ENCODE data around the gene GATA3.

Gene GATA3

DNA sequence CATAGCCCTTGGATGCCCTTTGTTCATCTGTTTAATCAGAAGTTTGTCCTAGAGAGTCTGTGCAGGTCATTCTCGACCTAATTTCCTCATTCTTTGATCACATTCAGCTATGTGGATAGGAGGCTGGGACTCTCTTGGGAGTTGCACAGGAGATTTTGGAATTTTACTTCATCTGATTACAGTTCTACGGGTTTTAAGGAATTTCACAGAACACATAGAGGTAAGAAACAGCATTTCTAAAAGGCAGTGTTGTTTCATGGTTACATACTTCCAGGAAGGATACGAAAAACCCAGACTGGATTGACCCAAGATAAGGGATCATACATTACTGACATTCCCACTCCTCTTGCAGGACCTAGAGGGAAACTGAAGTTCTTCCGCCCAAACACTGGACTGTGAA, 45.9 kb downstream of the GATA3 start:
- no peak for DNase-seq (ENCODE audit: low read depth)

- no peak for DNase-seq (ENCODE audit: low read depth)
Measured at GRCh38 chr10:8102708-8103401, 48.4 kb downstream of the GATA3 start.

- no peak for DNase-seq (ENCODE audit: low read depth)
Measured at GRCh38 chr10:8103543-8103942, 49.1 kb downstream of the GATA3 start.

DNA sequence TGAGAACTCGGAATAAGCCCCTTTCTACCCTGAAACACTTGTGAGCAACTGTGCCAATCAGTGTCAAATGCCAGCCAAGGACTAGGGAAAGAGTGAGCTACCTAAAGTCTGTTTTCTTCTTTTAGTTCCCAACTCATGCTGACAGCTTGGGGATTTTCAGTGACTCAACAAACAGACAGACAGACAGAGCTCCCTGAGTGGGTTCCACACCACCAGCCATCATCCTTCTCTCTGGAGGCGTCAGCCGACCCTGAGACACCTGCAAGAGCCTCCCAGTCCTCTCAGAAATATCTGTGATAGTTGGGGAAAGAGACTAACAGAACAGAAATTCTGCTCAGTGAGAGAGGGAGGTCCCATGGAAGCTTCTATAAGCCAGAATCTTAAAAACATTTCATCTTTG, 49.5 kb downstream of the GATA3 start:
- DNase-seq (ENCODE audit: low read depth), result no peak

- DNase-seq (ENCODE audit: low read depth), result no peak
Measured at GRCh38 chr10:8104721-8105120, 50.2 kb downstream of the GATA3 start.

DNA sequence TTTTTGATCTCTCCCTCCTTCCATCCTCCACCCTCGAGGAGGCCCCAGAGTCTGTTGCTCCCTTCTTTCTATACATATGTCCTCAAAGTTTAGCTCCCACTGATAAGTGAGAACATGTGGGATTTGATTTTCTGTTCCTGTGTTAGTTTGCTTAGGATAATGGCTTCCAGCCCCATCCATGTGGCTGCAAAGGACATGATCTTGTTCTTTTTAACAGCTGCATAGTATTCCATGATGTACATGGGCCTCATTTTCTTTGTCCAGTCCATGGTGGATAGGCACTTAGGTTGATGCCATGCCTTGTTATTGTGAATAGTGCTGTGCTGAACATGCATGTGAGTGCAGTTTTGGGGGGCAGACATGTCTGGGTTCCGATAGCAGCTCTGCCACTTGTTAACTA, 51.4 kb downstream of the GATA3 start:
- no peak for DNase-seq (ENCODE audit: low read depth)

GRCh38 chr10:8112230-8112905, 57.9 kb downstream of the GATA3 start:
- no peak for DNase-seq (ENCODE audit: low read depth)

DNA sequence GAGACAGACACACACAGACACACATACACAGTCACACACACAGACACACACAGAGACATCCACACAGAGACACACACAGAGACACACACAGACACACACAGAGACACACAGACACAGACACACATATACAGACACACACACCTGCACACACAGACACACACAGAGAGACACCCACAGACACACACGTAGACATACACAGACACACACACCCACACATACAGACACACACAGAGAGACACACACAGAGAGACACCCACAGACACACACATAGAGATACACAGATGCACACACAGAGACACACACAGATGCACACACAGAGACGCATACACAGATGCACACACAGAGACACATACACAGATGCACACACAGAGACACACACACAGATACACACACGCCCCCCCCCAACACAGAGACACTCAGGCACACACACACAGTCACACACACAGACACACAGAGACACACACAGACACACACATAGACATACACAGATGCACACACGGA, 58.5 kb downstream of the GATA3 start:
- DNase-seq (ENCODE audit: low read depth), result no peak

- DNase-seq (ENCODE audit: low read depth), result no peak
Measured at GRCh38 chr10:8113616-8114015, 59.1 kb downstream of the GATA3 start.

DNA sequence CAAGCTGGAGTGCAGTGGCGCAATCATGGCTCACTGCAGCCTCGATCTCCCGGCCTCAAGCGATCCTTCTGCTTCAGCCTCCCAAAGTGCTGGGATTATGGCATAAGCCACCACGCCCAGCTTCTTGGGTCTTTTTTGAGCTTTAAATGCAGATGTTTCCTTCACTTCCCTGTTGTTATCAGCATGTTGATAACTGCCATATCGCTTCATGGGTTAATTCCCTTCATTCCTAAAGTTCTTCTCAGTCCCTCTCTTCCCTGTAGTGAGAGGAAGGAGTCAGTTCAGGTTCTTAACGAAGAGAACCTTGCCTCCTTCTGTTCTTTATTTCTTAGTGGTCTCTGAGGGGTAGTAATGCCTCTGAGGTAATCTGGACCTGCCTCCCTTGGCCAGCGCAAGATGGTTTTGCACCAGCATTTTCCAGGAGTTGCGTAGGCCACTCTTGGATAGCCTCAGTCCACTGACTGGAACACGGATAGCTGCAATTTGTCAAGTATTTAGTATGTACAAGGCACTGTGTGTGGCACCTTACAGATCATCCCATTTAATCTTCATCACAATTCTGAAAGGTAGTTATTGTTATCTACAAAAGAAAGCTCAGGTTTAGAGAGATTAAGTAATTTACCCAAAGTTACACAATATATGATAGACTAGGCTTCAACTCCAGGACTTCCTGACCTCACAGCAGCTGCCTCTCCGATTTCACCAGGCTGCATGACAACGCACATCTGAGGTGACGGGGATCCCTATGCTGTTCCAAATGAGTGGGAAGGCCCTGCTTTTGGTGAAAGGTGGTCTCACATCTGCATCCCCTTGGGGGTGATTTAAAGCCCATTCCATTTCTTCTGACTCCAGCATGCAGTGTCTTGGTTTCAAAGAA, 60.5 kb downstream of the GATA3 start:
- no peak for DNase-seq (ENCODE audit: low read depth)

GRCh38 chr10:8115618-8115980, 61.1 kb downstream of the GATA3 start:
- DNase-seq (ENCODE audit: low read depth), result no peak

DNA sequence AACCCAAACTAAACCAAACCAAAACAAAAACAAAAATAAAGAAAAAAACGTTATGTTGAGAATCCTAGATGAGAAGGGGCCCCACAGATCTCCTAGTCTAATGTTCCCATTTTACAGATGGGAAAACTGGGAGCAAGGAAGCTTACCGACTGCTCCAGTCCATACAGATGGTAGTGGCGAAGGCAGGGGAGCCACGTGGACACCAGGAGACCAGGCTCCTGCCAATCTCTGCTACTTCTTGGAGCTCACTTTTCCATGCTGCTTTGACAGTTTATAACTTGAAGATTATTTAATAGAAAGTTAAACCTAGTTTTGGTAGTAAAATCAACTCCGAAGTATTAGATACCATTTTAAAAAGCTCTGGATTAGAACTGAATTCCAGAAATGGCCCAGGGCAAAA, 62.0 kb downstream of the GATA3 start:
- no peak for DNase-seq (ENCODE audit: low read depth)

- DNase-seq (ENCODE audit: low read depth), result no peak
Measured at GRCh38 chr10:8116926-8117493, 62.5 kb downstream of the GATA3 start.

GRCh38 chr10:8121201-8121890, 66.9 kb downstream of the GATA3 start:
- no peak for DNase-seq (ENCODE audit: low read depth)

DNA sequence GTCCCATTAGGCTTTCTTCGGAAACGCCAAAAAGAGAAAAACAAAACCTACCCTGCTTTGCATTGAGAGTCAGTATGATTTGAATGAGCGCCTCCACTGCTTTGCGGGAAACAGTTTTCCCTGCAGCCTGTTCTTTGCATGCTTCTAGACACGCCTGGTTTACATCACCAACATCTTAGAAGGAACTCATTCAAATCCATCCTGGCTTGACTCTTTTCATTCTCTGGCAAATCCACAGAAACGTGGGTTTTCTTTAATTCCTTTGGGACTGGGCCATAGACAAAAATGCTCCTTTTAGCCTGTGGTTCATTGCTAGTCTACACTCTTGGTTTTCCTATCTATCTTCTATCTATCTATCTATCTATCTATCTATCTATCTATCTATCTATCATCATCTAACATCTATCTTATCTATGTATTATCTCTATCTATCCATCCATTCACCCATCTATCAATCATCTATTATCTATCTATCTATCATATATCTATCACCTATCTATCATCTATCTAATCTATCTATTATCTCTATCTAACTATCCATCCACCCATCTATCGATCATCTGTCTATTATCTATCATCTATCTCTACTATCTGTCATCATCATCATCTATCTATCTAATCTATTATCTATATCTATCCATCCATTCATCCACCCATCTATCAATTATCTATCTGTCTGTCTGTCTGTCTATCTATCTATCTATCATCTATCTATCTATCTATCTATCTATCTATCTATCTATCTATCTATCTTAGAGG, 68.3 kb downstream of the GATA3 start:
- DNase-seq (ENCODE audit: low read depth), result no peak

GRCh38 chr10:8124436-8124835, 69.9 kb downstream of the GATA3 start:
- no peak for DNase-seq (ENCODE audit: low read depth)
